Thyroid gland (tissue), 4 donors: Measurements from ENCODE around the gene EIF1AY. TPM values are rescaled to one million over a fixed set of nuclear protein-coding genes. Genes with fewer than 3 reads are reported as not detected.
A peak's percentile ranks its signal among the peaks of the same experiment; 100 is the strongest.
"Not testable (repeated sequence)": the region's sequence is repeated elsewhere in the genome, so short reads cannot be mapped to it uniquely, and the experiment has no call there.

Source experiments
- DNase-seq, 2 donors: peaks; one replicate each; pipeline ENCODE4 v3.0.0-alpha.2; 2019
- H3K27ac ChIP-seq, 3 donors: fragments of 200-600 bp; sonication (generic); 1 replicate in 2 of 3; 2 replicates in 1 of 3; pipeline ENCODE4 v1.5.1; 2016 to 2019; ENCODE audit warnings: mild to moderate bottlenecking in 1 of 3, moderate library complexity in 1 of 3
- H3K27me3 ChIP-seq: fragments of 200-600 bp; sonication (generic); one replicate; pipeline ENCODE4 v1.5.1; 2019
- H3K36me3 ChIP-seq, 2 donors: fragments of 200-600 bp; sonication (generic); one replicate each; pipeline ENCODE4 v1.5.1; 2016 to 2019
- H3K4me1 ChIP-seq, 2 donors: fragments of 200-600 bp; sonication (generic); one replicate each; pipeline ENCODE4 v1.5.1; 2017 to 2019
- H3K4me3 ChIP-seq, 3 donors: fragments of 200-600 bp; sonication (generic); replicated peaks in 1 of 3; 1 replicate in 2 of 3; 2 replicates in 1 of 3; pipeline ENCODE4 v1.5.1; 2016; ENCODE audit warnings: mild to moderate bottlenecking in 1 of 3
- H3K9me3 ChIP-seq: fragments of 200-600 bp; sonication (generic); one replicate; pipeline ENCODE4 v1.5.1; 2017
- POLR2A ChIP-seq, 2 donors: fragments of 450-650 bp; IDR thresholded peaks; one replicate each; pipeline ENCODE4 v1.6.1; 2017; ENCODE audit warnings: antibody characterized with exemption in 2 of 2, mild to moderate bottlenecking in 2 of 2, moderate library complexity in 1 of 2
- WGBS, 2 donors: methylation state at CpG; one replicate each; pipeline ENCODE4 v1.1.5; 2017; 5-methylcytosine and 5-hydroxymethylcytosine counted together
- intact Hi-C: fragments of 100-400 bp; cut with DNase I; formaldehyde crosslinking; loops from one replicate; pipeline ENCODE4 v1.15.1; 2023
- total RNA-seq, 4 donors: library from RNA; depleted of rRNA; stranded (reverse); fragments of >200 nt; gene quantifications; one replicate each; pipeline ENCODE4 v1.2.3, GENCODE V29; 2016
- TF ChIP-seq, protein P1 (sequence below), 6 experiments: fragments of 200-600 bp in 3 of 6; fragments of 450-650 bp in 3 of 6; sonication (generic) in 3 of 6; IDR thresholded peaks; one replicate each; pipeline ENCODE4 v1.5.1; 2016 to 2019; ENCODE audit warnings: antibody characterized with exemption in 6 of 6, mild to moderate bottlenecking in 2 of 6, inconsistent platforms in 1 of 6, moderate library complexity in 1 of 6

The EIF1AY gene
- total RNA-seq, 4 donors from 2014 or later = 14.9 to 19.3 TPM; not detected in 2

- Histone ChIP-seq H3K4me3 (no peak overlapping the region), H3K4me1 (no peaks in the 10 kb centered on the region), H3K27ac (no peak overlapping the region), H3K36me3 (no peaks in the 10 kb centered on the region), H3K9me3 (no peaks in the 10 kb centered on the region), H3K27me3 (no peaks in the 10 kb centered on the region)
- TF ChIP-seq POLR2A (IDR thresholded peaks at IDR 0.05) = no peak
- TF ChIP-seq, protein P1, sequence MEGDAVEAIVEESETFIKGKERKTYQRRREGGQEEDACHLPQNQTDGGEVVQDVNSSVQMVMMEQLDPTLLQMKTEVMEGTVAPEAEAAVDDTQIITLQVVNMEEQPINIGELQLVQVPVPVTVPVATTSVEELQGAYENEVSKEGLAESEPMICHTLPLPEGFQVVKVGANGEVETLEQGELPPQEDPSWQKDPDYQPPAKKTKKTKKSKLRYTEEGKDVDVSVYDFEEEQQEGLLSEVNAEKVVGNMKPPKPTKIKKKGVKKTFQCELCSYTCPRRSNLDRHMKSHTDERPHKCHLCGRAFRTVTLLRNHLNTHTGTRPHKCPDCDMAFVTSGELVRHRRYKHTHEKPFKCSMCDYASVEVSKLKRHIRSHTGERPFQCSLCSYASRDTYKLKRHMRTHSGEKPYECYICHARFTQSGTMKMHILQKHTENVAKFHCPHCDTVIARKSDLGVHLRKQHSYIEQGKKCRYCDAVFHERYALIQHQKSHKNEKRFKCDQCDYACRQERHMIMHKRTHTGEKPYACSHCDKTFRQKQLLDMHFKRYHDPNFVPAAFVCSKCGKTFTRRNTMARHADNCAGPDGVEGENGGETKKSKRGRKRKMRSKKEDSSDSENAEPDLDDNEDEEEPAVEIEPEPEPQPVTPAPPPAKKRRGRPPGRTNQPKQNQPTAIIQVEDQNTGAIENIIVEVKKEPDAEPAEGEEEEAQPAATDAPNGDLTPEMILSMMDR (IDR thresholded peaks at IDR 0.05) = no peak
- 46 to 64% methylated on average over 2 of the region's 2 CpGs for WGBS, 2 donors
- DNase-seq = no peak
- intact Hi-C loops = no loop called here
These were observed 29.5 kb upstream of the EIF1AY start for GRCh38 chrY:20546071-20546470.

DNA sequence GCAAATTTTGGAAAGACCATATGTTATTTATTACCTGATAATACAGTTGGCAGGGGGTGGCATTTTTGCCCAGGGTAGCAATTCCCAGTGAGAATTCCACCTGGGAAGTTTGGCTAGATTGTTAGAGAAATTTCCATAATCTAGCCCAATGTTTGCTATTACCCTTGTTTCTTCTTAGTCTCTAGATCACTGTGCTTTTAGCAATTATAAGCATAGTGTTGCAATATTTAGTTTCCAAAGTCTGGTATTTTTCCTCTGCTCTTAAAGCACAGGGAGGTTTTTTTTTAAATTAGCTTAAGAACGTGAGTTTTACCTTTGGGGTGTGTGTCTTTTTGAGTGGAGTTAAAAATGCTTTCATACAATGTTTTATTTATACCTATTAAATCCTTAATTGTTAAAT lies 26.3 kb upstream of the EIF1AY start:
- H3K27me3 ChIP-seq = no peaks in the 10 kb centered on the region
- H3K27ac ChIP-seq = no peak overlapping the region
- intact Hi-C loops = no loop called here
- no peaks in the 10 kb centered on the region for H3K4me1 ChIP-seq
- H3K4me3 ChIP-seq = no peak overlapping the region
- no peaks in the 10 kb centered on the region for H3K9me3 ChIP-seq
- 28 to 61% methylated on average over 1 of the region's 1 CpG for WGBS, 2 donors
- no peak for DNase-seq
- no peaks in the 10 kb centered on the region for H3K36me3 ChIP-seq
- no peak for TF ChIP-seq POLR2A (IDR thresholded peaks at IDR 0.05)
- TF ChIP-seq, protein P1 (IDR thresholded peaks at IDR 0.05) = no peak

DNA sequence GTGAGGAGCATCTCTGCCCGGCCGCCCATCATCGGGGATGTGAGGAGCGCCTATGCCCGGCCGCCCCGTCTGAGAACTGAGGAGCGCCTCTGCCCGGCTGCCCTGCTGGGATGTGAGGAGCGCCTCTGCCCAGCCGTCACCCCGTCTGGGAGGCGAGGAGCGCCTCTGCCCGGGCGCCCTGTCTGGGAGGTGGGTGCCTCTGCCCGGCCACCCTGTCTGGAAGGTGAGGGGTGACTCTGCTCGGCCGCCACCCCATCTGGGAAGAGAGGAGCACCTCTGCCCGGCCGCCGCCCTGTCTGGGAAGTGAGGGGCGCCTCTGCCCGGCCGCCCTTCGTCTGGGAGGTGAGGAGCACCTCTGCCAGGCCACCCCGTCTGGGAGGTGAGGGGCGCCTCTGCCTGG lies 23.7 kb upstream of the EIF1AY start:
- TF ChIP-seq, protein P1 (IDR thresholded peaks at IDR 0.05) = no peak
- no peak for TF ChIP-seq POLR2A (IDR thresholded peaks at IDR 0.05)
- intact Hi-C loops = no loop called here
- WGBS, 2 donors = 80 to 95% methylated on average over 1 to 4 of the region's 28 CpGs

GRCh38 chrY:20552764-20553323 lies 22.7 kb upstream of the EIF1AY start:
- DNase-seq, intact Hi-C loops, H3K9me3 ChIP-seq, H3K27me3 ChIP-seq, H3K27ac ChIP-seq, H3K4me3 ChIP-seq, H3K36me3 ChIP-seq, H3K4me1 ChIP-seq: not testable (repeated sequence)
- 83 to 91% methylated on average over 8 to 10 of the region's 10 CpGs for WGBS, 2 donors

More for the DNA sequence above, 23.7 kb upstream of the EIF1AY start:
- H3K4me3 ChIP-seq = no peak overlapping the region
- DNase-seq = no peak
- H3K9me3 ChIP-seq = no peaks in the 10 kb centered on the region
- H3K27me3 ChIP-seq = no peaks in the 10 kb centered on the region
- H3K4me1 ChIP-seq = no peaks in the 10 kb centered on the region
- no peaks in the 10 kb centered on the region for H3K36me3 ChIP-seq
- H3K27ac ChIP-seq = no peak overlapping the region

DNA sequence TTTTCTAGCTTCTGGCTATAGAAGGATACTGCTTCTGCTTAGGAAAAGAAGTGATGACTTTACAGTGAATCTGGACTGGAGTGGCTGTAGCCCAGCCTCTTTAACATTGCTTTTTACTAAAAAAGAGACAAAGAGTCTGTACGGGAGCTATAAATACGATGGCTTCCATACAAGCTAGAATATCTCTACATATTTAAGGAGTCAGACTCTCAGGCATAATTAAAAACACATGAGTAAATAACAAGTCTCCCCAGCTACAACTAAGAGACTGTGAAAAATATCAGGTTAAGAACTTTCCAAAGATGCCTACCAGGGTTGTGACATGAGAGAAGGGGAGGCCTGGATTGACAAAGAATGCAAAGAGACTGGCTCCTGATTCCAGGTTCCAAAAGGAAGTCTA lies 19.8 kb upstream of the EIF1AY start:
- Histone ChIP-seq H3K4me1 (no peaks in the 10 kb centered on the region), H3K36me3 (no peaks in the 10 kb centered on the region), H3K9me3 (no peaks in the 10 kb centered on the region), H3K4me3 (no peak overlapping the region), H3K27ac (no peak overlapping the region), H3K27me3 (no peaks in the 10 kb centered on the region)
- WGBS, 2 donors = 77 to 78% methylated on average over 2 of the region's 2 CpGs
- DNase-seq = no peak
- intact Hi-C loops = no loop called here
- no peak for TF ChIP-seq POLR2A (IDR thresholded peaks at IDR 0.05)
- TF ChIP-seq, protein P1 (IDR thresholded peaks at IDR 0.05) = no peak

DNA sequence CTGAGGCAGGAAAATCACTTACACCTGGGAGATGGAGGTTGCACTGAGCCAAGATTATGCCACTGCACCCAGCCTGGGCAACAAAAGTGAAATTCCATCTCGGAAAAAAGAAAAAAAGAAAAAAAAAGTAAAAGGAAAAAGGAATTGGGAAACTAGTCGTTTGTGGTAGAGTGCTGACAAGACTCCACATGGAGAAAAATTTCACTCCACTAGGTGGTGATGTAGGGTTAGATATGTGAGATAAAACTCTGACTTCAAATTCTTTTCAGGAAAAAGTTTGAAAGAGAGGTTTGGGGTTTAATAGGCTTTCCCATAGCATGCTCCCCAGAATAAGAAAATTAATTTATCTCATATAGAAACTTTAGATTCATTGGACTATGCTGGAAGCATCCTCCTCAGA lies 16.9 kb upstream of the EIF1AY start:
- intact Hi-C loops = no loop called here
- no peak for DNase-seq
- no peak overlapping the region for H3K27ac ChIP-seq
- 4 to 13% methylated on average over 2 of the region's 2 CpGs for WGBS, 2 donors
- no peaks in the 10 kb centered on the region for H3K27me3 ChIP-seq
- no peaks in the 10 kb centered on the region for H3K4me1 ChIP-seq
- TF ChIP-seq, protein P1 (IDR thresholded peaks at IDR 0.05) = peak in 2 of 6 experiments; percentile 34 to 55
- no peak for TF ChIP-seq POLR2A (IDR thresholded peaks at IDR 0.05)
- no peaks in the 10 kb centered on the region for H3K36me3 ChIP-seq
- H3K4me3 ChIP-seq = no peak overlapping the region
- H3K9me3 ChIP-seq = no peaks in the 10 kb centered on the region
